B cell (primary cell): Measurements from ENCODE around the gene HMGCL. TPM values are rescaled to one million over a fixed set of nuclear protein-coding genes. Genes with fewer than 3 reads are reported as not detected.

ENCODE experiments used
- ATAC-seq: fragments of 200-7000 bp; cut with Tn5 transposase; one replicate; pipeline ENCODE4 v1.10.0; 2021; ENCODE audit warnings: low read depth, mild to moderate bottlenecking, moderate number of reproducible peaks, moderate library complexity
- CTCF ChIA-PET: fragments of 350-600 bp; sonication (Branson Sonifier 250); formaldehyde crosslinking; loops from one replicate; lab custom pipeline; 2021; ENCODE audit warnings: antibody characterized with exemption, inconsistent platforms; lab: Charles Lee
- POLR2A ChIA-PET: fragments of 350-600 bp; sonication (Branson Sonifier 250); formaldehyde crosslinking; loops from one replicate; lab custom pipeline; 2021; ENCODE audit warnings: antibody characterized with exemption; lab: Charles Lee
- DNase-seq: peaks from one replicate; pipeline ENCODE4 v3.0.0; 2013
- H2AFZ ChIP-seq: 2 replicates; pipeline ENCODE4 v1.6.1; 2012; ENCODE audit warnings: mild to moderate bottlenecking, low read depth, low read length; ENCODE audit not compliant: insufficient read depth, poor library complexity, severe bottlenecking
- H3K27ac ChIP-seq, 2 donors: 1 replicate in 1 of 2; 2 replicates in 1 of 2; pipeline ENCODE4 v1.5.1; 2012 to 2013; ENCODE audit warnings: low read length in 2 of 2, mild to moderate bottlenecking in 2 of 2, moderate library complexity in 1 of 2
- H3K27me3 ChIP-seq, 4 experiments: fragments of 200-600 bp in 1 of 4; sonication (generic) in 1 of 4; replicated peaks in 1 of 4; 1 replicate in 2 of 4; 2 replicates in 2 of 4; pipeline versions ENCODE4 v1.6.1 to v1.7.0; 2013 to 2016; ENCODE audit warnings: low read length in 3 of 4, mild to moderate bottlenecking in 2 of 4, mixed read lengths in 1 of 4, moderate library complexity in 1 of 4; ENCODE audit not compliant: insufficient read depth in 4 of 4, control insufficient read depth in 3 of 4; ENCODE audit errors: control extremely low read depth in 1 of 4
- H3K36me3 ChIP-seq, 2 experiments: replicated peaks in 1 of 2; 1 replicate in 1 of 2; 2 replicates in 1 of 2; pipeline versions ENCODE4 v1.6.1 to v1.7.1; 2013; ENCODE audit warnings: low read length in 1 of 2; ENCODE audit not compliant: insufficient read depth in 2 of 2, control insufficient read depth in 1 of 2; ENCODE audit errors: control extremely low read depth in 1 of 2, extremely low read depth in 1 of 2
- H3K4me1 ChIP-seq, 2 donors: fragments of 200-600 bp in 1 of 2; sonication (generic) in 1 of 2; 1 replicate in 1 of 2; 2 replicates in 1 of 2; pipeline versions ENCODE4 v1.5.1 to v1.6.1; 2013 to 2017; ENCODE audit warnings: low read length in 2 of 2; ENCODE audit not compliant: control insufficient read depth in 2 of 2, insufficient read depth in 2 of 2
- H3K4me2 ChIP-seq: replicated peaks from 2 replicates; pipeline ENCODE3; 2012; ENCODE audit warnings: mild to moderate bottlenecking, low read depth, low read length; ENCODE audit not compliant: poor library complexity, severe bottlenecking
- H3K4me3 ChIP-seq, 5 experiments: fragments of 200-600 bp in 1 of 5; sonication (generic) in 1 of 5; 1 replicate in 3 of 5; 2 replicates in 2 of 5; pipeline versions ENCODE4 v1.5.1 to v1.7.0; 2011 to 2016; ENCODE audit warnings: low read length in 4 of 5, mild to moderate bottlenecking in 4 of 5, low read depth in 2 of 5, control low read depth in 1 of 5, moderate library complexity in 1 of 5; ENCODE audit not compliant: insufficient read depth in 1 of 5; ENCODE audit errors: control extremely low read depth in 1 of 5, extremely low read depth in 1 of 5
- H3K79me2 ChIP-seq: fragments of 200-600 bp; sonication (generic); one replicate; pipeline ENCODE4 v1.6.0; 2016; ENCODE audit warnings: low read length; ENCODE audit not compliant: control insufficient read depth, insufficient read depth
- H3K9ac ChIP-seq: fragments of 200-600 bp; sonication (generic); 2 replicates; pipeline ENCODE4 v1.6.1; 2017; ENCODE audit warnings: mild to moderate bottlenecking, low read length, moderate library complexity
- H3K9me3 ChIP-seq, 3 donors: one replicate each; pipeline versions ENCODE4 v1.6.1 to v1.7.1; 2013; ENCODE audit warnings: low read length in 2 of 3; ENCODE audit not compliant: control insufficient read depth in 2 of 3, insufficient read depth in 1 of 3; ENCODE audit errors: control extremely low read depth in 1 of 3
- H4K20me1 ChIP-seq: 2 replicates; pipeline ENCODE4 v1.6.0; 2012; ENCODE audit warnings: mild to moderate bottlenecking, low read length; ENCODE audit not compliant: insufficient read depth, control insufficient read depth, poor library complexity, severe bottlenecking
- H3K27ac Mint-ChIP-seq: one replicate; pipeline ENCODE4 v1.8.0; 2021; ENCODE audit warnings: mixed read lengths
- H3K27me3 Mint-ChIP-seq: one replicate; pipeline ENCODE4 v1.8.0; 2021; ENCODE audit warnings: mixed read lengths
- H3K4me1 Mint-ChIP-seq: one replicate; pipeline ENCODE4 v1.8.0; 2021; ENCODE audit warnings: mixed read lengths
- H3K4me3 Mint-ChIP-seq: one replicate; pipeline ENCODE4 v1.8.0; 2021; ENCODE audit warnings: mixed read lengths
- H3K9me3 Mint-ChIP-seq: one replicate; pipeline ENCODE4 v1.8.0; 2022; ENCODE audit warnings: mixed read lengths; ENCODE audit not compliant: insufficient read depth
- CTCF ChIP-seq: fragments of 200-600 bp; IDR thresholded peaks from one replicate; pipeline ENCODE4 v1.8.0; 2022; ENCODE audit warnings: antibody characterized with exemption, mild to moderate bottlenecking
- EZH2 ChIP-seq: IDR thresholded peaks from 2 replicates; pipeline ENCODE4 v1.6.1; 2012; ENCODE audit warnings: borderline replicate concordance, low read depth, mild to moderate bottlenecking, moderate library complexity, low read length; ENCODE audit not compliant: insufficient read depth, poor library complexity, severe bottlenecking
- WGBS: methylation state at CpG from one replicate; pipeline ENCODE4 v1.1.5; 2013; ENCODE audit warnings: missing lambda C conversion rate; ENCODE audit not compliant: insufficient coverage; 5-methylcytosine and 5-hydroxymethylcytosine counted together
- intact Hi-C: fragments of 100-400 bp; cut with micrococcal nuclease; formaldehyde crosslinking; loops from one replicate; pipeline ENCODE4 v1.10.0; 2022
- polyA plus RNA-seq: library from polyadenylated mRNA; depleted of rRNA; stranded (reverse); fragments of >200 nt; gene quantifications from 2 replicates; pipeline ENCODE4 v1.2.3, GENCODE V29; 2012
- total RNA-seq, 2 donors: library from RNA; stranded (reverse); fragments of 120-200 nt in 1 of 2; gene quantifications; 1 replicate in 1 of 2; 2 replicates in 1 of 2; pipeline versions ENCODE4 v1.2.3 to v1.2.4, GENCODE V29; 2013 to 2022

The HMGCL gene
- total and polyA plus RNA-seq, 2 donors (not counting 1 experiment from before 2014, with no cell fraction given), result 18.5 to 35.9 TPM

- no peaks in the 10 kb centered on the region for H3K9me3 ChIP-seq
- WGBS, result 93% methylated on average over 6 of the region's 6 CpGs
- TF ChIP-seq EZH2, result no peak
- TF ChIP-seq CTCF, result no peak
- no peaks in the 10 kb centered on the region for H3K79me2 ChIP-seq
- Mint-ChIP-seq H3K9me3 (no peaks in the 10 kb centered on the region), H3K27me3 (no peaks in the 10 kb centered on the region), H3K4me1 (peaks cover 25% of the 10 kb centered on the region), H3K4me3 (no peak overlapping the region), H3K27ac (peak overlapping the region; percentile 37)
- POLR2A ChIA-PET, result interaction anchor here (1.7 kb wide), 1 partner anchor 110 kb away, joined by 3 read pairs; no protein-coding TSS in a partner anchor
- DNase-seq (no peak), ATAC-seq (no peak)
- H3K4me2 ChIP-seq, result no peak overlapping the region
- CTCF ChIA-PET, result interaction anchor here (1.3 to 1.6 kb wide), 4 partner anchors 28 to 151 kb away, joined by 3 to 8 read pairs (median 5); partner anchors contain the start of gene PITHD1
- no peak overlapping the region for H2AFZ ChIP-seq
- H3K36me3 ChIP-seq, result peaks cover 2 to 20% of the 10 kb centered on the region in 2 experiments
- H4K20me1 ChIP-seq, result no peaks in the 10 kb centered on the region
- H3K27ac ChIP-seq, result no peak overlapping the region
- H3K4me3 ChIP-seq, result no peak overlapping the region
- no peak overlapping the region for H3K9ac ChIP-seq
- intact Hi-C loops, result no loop called here
- H3K4me1 ChIP-seq, result peaks cover 21 to 25% of the 10 kb centered on the region in 2 donors
- no peaks in the 10 kb centered on the region for H3K27me3 ChIP-seq
Observed at GRCh38 chr1:23806280-23806679, 18.9 kb downstream of the HMGCL start.

GRCh38 chr1:23805025-23805424 lies 20.2 kb downstream of the HMGCL start:
- peaks cover 2 to 18% of the 10 kb centered on the region in 2 experiments for H3K36me3 ChIP-seq
- TF ChIP-seq EZH2 (no peak), CTCF (no peak)

More at GRCh38 chr1:23805025-23805424, 20.2 kb downstream of the HMGCL start:
- Mint-ChIP-seq H3K27ac (no peak overlapping the region), H3K27me3 (no peaks in the 10 kb centered on the region), H3K4me3 (no peak overlapping the region), H3K9me3 (no peaks in the 10 kb centered on the region), H3K4me1 (peaks cover 17% of the 10 kb centered on the region)
- Histone ChIP-seq H3K4me3 (no peak overlapping the region), H3K4me1 (peaks cover 12 to 17% of the 10 kb centered on the region in 2 donors), H2AFZ (no peak overlapping the region), H3K4me2 (no peak overlapping the region), H3K9me3 (peaks cover 0 to 3% (median 0%) of the 10 kb centered on the region in 3 donors), H4K20me1 (no peaks in the 10 kb centered on the region), H3K27ac (no peak overlapping the region), H3K79me2 (peaks cover 2% of the 10 kb centered on the region), H3K9ac (no peak overlapping the region), H3K27me3 (no peaks in the 10 kb centered on the region)
- CTCF ChIA-PET, result interaction anchor here (1.0 to 1.6 kb wide), 2 partner anchors 112 to 223 kb away, joined by 4 to 8 read pairs; no protein-coding TSS in a partner anchor
- intact Hi-C loops, result no loop called here
- ATAC-seq, result no peak
- 100% methylated on average over 2 of the region's 2 CpGs for WGBS
- DNase-seq, result no peak
- POLR2A ChIA-PET, result no interaction called here
